ENCODE measurements around the gene ERBB4. TPM values are rescaled to one million over a fixed set of nuclear protein-coding genes. Genes with fewer than 3 reads are reported as not detected.

Gene ERBB4
- total RNA-seq, 1 experiment from 2014 or later: 2.9 TPM

- H3K4me3 Mint-ChIP-seq (ENCODE audit: low read depth, unreplicated experiment): no peak overlapping the region
- TF ChIP-seq CTCF (IDR thresholded peaks at IDR 0.05; ENCODE audit: unreplicated experiment): no peak
- intact Hi-C loops (cut with micrococcal nuclease; ENCODE audit: unreplicated experiment): no loop called here
- peaks cover 9% of the 10 kb centered on the region for H3K4me1 Mint-ChIP-seq (ENCODE audit: low read depth, unreplicated experiment)
- no peak for DNase-seq
- no peaks in the 10 kb centered on the region for H3K27me3 Mint-ChIP-seq (ENCODE audit: unreplicated experiment)
- H3K36me3 Mint-ChIP-seq (ENCODE audit: insufficient read depth, unreplicated experiment): no peaks in the 10 kb centered on the region
- H3K9me3 Mint-ChIP-seq (ENCODE audit: low read depth, unreplicated experiment): no peaks in the 10 kb centered on the region
- no TSS peak for BruUV-seq (replicated peaks)
- no peak overlapping the region for H3K27ac Mint-ChIP-seq (ENCODE audit: unreplicated experiment)
- CTCF ChIA-PET: no interaction called here
These were observed 312.5 kb downstream of the ERBB4 start for GRCh38 chr2:212226114-212226513.

- no peak for TF ChIP-seq CTCF (IDR thresholded peaks at IDR 0.05; ENCODE audit: unreplicated experiment)
- CTCF ChIA-PET: no interaction called here
- no peak overlapping the region for H3K4me3 Mint-ChIP-seq (ENCODE audit: low read depth, unreplicated experiment)
- no peaks in the 10 kb centered on the region for H3K36me3 Mint-ChIP-seq (ENCODE audit: insufficient read depth, unreplicated experiment)
- intact Hi-C loops (cut with micrococcal nuclease; ENCODE audit: unreplicated experiment): no loop called here
- BruUV-seq (replicated peaks): no TSS peak
- H3K27ac Mint-ChIP-seq (ENCODE audit: unreplicated experiment): no peak overlapping the region
- DNase-seq: no peak
- no peaks in the 10 kb centered on the region for H3K9me3 Mint-ChIP-seq (ENCODE audit: low read depth, unreplicated experiment)
- H3K27me3 Mint-ChIP-seq (ENCODE audit: unreplicated experiment): no peaks in the 10 kb centered on the region
- H3K4me1 Mint-ChIP-seq (ENCODE audit: low read depth, unreplicated experiment): peaks cover 2% of the 10 kb centered on the region
These were observed 314.9 kb downstream of the ERBB4 start for GRCh38 chr2:212223696-212224095.

- no peaks in the 10 kb centered on the region for H3K4me1 Mint-ChIP-seq (ENCODE audit: low read depth, unreplicated experiment)
- no peak for TF ChIP-seq CTCF (IDR thresholded peaks at IDR 0.05; ENCODE audit: unreplicated experiment)
- no peaks in the 10 kb centered on the region for H3K36me3 Mint-ChIP-seq (ENCODE audit: insufficient read depth, unreplicated experiment)
- CTCF ChIA-PET: no interaction called here
- no TSS peak for BruUV-seq (replicated peaks)
- DNase-seq: no peak
- H3K4me3 Mint-ChIP-seq (ENCODE audit: low read depth, unreplicated experiment): no peak overlapping the region
- intact Hi-C loops (cut with micrococcal nuclease; ENCODE audit: unreplicated experiment): no loop called here
- no peaks in the 10 kb centered on the region for H3K27me3 Mint-ChIP-seq (ENCODE audit: unreplicated experiment)
- H3K9me3 Mint-ChIP-seq (ENCODE audit: low read depth, unreplicated experiment): no peaks in the 10 kb centered on the region
- H3K27ac Mint-ChIP-seq (ENCODE audit: unreplicated experiment): no peak overlapping the region
These were observed 325.4 kb downstream of the ERBB4 start for GRCh38 chr2:212213191-212213590.

GRCh38 chr2:212208467-212208866, 330.1 kb downstream of the ERBB4 start:
- no peaks in the 10 kb centered on the region for H3K9me3 Mint-ChIP-seq (ENCODE audit: low read depth, unreplicated experiment)
- no peak overlapping the region for H3K4me3 Mint-ChIP-seq (ENCODE audit: low read depth, unreplicated experiment)

More at GRCh38 chr2:212208467-212208866, 330.1 kb downstream of the ERBB4 start:
- CTCF ChIA-PET: no interaction called here
- Mint-ChIP-seq H3K27ac (ENCODE audit: unreplicated experiment) (peak overlapping the region; percentile 15), H3K36me3 (ENCODE audit: insufficient read depth, unreplicated experiment) (no peaks in the 10 kb centered on the region), H3K27me3 (ENCODE audit: unreplicated experiment) (no peaks in the 10 kb centered on the region), H3K4me1 (ENCODE audit: low read depth, unreplicated experiment) (no peaks in the 10 kb centered on the region)
- no peak for TF ChIP-seq CTCF (IDR thresholded peaks at IDR 0.05; ENCODE audit: unreplicated experiment)
- DNase-seq: no peak
- no TSS peak for BruUV-seq (replicated peaks)
- intact Hi-C loops (cut with micrococcal nuclease; ENCODE audit: unreplicated experiment): no loop called here

All from Calu3 (cell line).